B cell (primary cell): ENCODE results near the gene CDC45. TPM values are rescaled to one million over a fixed set of nuclear protein-coding genes. Genes with fewer than 3 reads are reported as not detected.

ENCODE experiments used
- ATAC-seq: fragments of 200-7000 bp; cut with Tn5 transposase; one replicate; pipeline ENCODE4 v1.10.0; 2021; ENCODE audit warnings: low read depth, mild to moderate bottlenecking, moderate number of reproducible peaks, moderate library complexity
- CTCF ChIA-PET: fragments of 350-600 bp; sonication (Branson Sonifier 250); formaldehyde crosslinking; loops from one replicate; lab custom pipeline; 2021; ENCODE audit warnings: antibody characterized with exemption, inconsistent platforms; lab: Charles Lee
- POLR2A ChIA-PET: fragments of 350-600 bp; sonication (Branson Sonifier 250); formaldehyde crosslinking; loops from one replicate; lab custom pipeline; 2021; ENCODE audit warnings: antibody characterized with exemption; lab: Charles Lee
- DNase-seq: peaks from one replicate; pipeline ENCODE4 v3.0.0; 2013
- H2AFZ ChIP-seq: 2 replicates; pipeline ENCODE4 v1.6.1; 2012; ENCODE audit warnings: mild to moderate bottlenecking, low read depth, low read length; ENCODE audit not compliant: insufficient read depth, poor library complexity, severe bottlenecking
- H3K27ac ChIP-seq, 2 donors: 1 replicate in 1 of 2; 2 replicates in 1 of 2; pipeline ENCODE4 v1.5.1; 2012 to 2013; ENCODE audit warnings: low read length in 2 of 2, mild to moderate bottlenecking in 2 of 2, moderate library complexity in 1 of 2
- H3K27me3 ChIP-seq, 4 experiments: fragments of 200-600 bp in 1 of 4; sonication (generic) in 1 of 4; replicated peaks in 1 of 4; 1 replicate in 2 of 4; 2 replicates in 2 of 4; pipeline versions ENCODE4 v1.6.1 to v1.7.0; 2013 to 2016; ENCODE audit warnings: low read length in 3 of 4, mild to moderate bottlenecking in 2 of 4, mixed read lengths in 1 of 4, moderate library complexity in 1 of 4; ENCODE audit not compliant: insufficient read depth in 4 of 4, control insufficient read depth in 3 of 4; ENCODE audit errors: control extremely low read depth in 1 of 4
- H3K36me3 ChIP-seq, 2 experiments: replicated peaks in 1 of 2; 1 replicate in 1 of 2; 2 replicates in 1 of 2; pipeline versions ENCODE4 v1.6.1 to v1.7.1; 2013; ENCODE audit warnings: low read length in 1 of 2; ENCODE audit not compliant: insufficient read depth in 2 of 2, control insufficient read depth in 1 of 2; ENCODE audit errors: control extremely low read depth in 1 of 2, extremely low read depth in 1 of 2
- H3K4me1 ChIP-seq, 2 donors: fragments of 200-600 bp in 1 of 2; sonication (generic) in 1 of 2; 1 replicate in 1 of 2; 2 replicates in 1 of 2; pipeline versions ENCODE4 v1.5.1 to v1.6.1; 2013 to 2017; ENCODE audit warnings: low read length in 2 of 2; ENCODE audit not compliant: control insufficient read depth in 2 of 2, insufficient read depth in 2 of 2
- H3K4me2 ChIP-seq: replicated peaks from 2 replicates; pipeline ENCODE3; 2012; ENCODE audit warnings: mild to moderate bottlenecking, low read depth, low read length; ENCODE audit not compliant: poor library complexity, severe bottlenecking
- H3K4me3 ChIP-seq, 5 experiments: fragments of 200-600 bp in 1 of 5; sonication (generic) in 1 of 5; 1 replicate in 3 of 5; 2 replicates in 2 of 5; pipeline versions ENCODE4 v1.5.1 to v1.7.0; 2011 to 2016; ENCODE audit warnings: low read length in 4 of 5, mild to moderate bottlenecking in 4 of 5, low read depth in 2 of 5, control low read depth in 1 of 5, moderate library complexity in 1 of 5; ENCODE audit not compliant: insufficient read depth in 1 of 5; ENCODE audit errors: control extremely low read depth in 1 of 5, extremely low read depth in 1 of 5
- H3K79me2 ChIP-seq: fragments of 200-600 bp; sonication (generic); one replicate; pipeline ENCODE4 v1.6.0; 2016; ENCODE audit warnings: low read length; ENCODE audit not compliant: control insufficient read depth, insufficient read depth
- H3K9ac ChIP-seq: fragments of 200-600 bp; sonication (generic); 2 replicates; pipeline ENCODE4 v1.6.1; 2017; ENCODE audit warnings: mild to moderate bottlenecking, low read length, moderate library complexity
- H3K9me3 ChIP-seq, 3 donors: one replicate each; pipeline versions ENCODE4 v1.6.1 to v1.7.1; 2013; ENCODE audit warnings: low read length in 2 of 3; ENCODE audit not compliant: control insufficient read depth in 2 of 3, insufficient read depth in 1 of 3; ENCODE audit errors: control extremely low read depth in 1 of 3
- H4K20me1 ChIP-seq: 2 replicates; pipeline ENCODE4 v1.6.0; 2012; ENCODE audit warnings: mild to moderate bottlenecking, low read length; ENCODE audit not compliant: insufficient read depth, control insufficient read depth, poor library complexity, severe bottlenecking
- H3K27ac Mint-ChIP-seq: one replicate; pipeline ENCODE4 v1.8.0; 2021; ENCODE audit warnings: mixed read lengths
- H3K27me3 Mint-ChIP-seq: one replicate; pipeline ENCODE4 v1.8.0; 2021; ENCODE audit warnings: mixed read lengths
- H3K4me1 Mint-ChIP-seq: one replicate; pipeline ENCODE4 v1.8.0; 2021; ENCODE audit warnings: mixed read lengths
- H3K4me3 Mint-ChIP-seq: one replicate; pipeline ENCODE4 v1.8.0; 2021; ENCODE audit warnings: mixed read lengths
- H3K9me3 Mint-ChIP-seq: one replicate; pipeline ENCODE4 v1.8.0; 2022; ENCODE audit warnings: mixed read lengths; ENCODE audit not compliant: insufficient read depth
- EZH2 ChIP-seq: IDR thresholded peaks from 2 replicates; pipeline ENCODE4 v1.6.1; 2012; ENCODE audit warnings: borderline replicate concordance, low read depth, mild to moderate bottlenecking, moderate library complexity, low read length; ENCODE audit not compliant: insufficient read depth, poor library complexity, severe bottlenecking
- WGBS: methylation state at CpG from one replicate; pipeline ENCODE4 v1.1.5; 2013; ENCODE audit warnings: missing lambda C conversion rate; ENCODE audit not compliant: insufficient coverage; 5-methylcytosine and 5-hydroxymethylcytosine counted together
- intact Hi-C: fragments of 100-400 bp; cut with micrococcal nuclease; formaldehyde crosslinking; loops from one replicate; pipeline ENCODE4 v1.10.0; 2022
- polyA plus RNA-seq: library from polyadenylated mRNA; depleted of rRNA; stranded (reverse); fragments of >200 nt; gene quantifications from 2 replicates; pipeline ENCODE4 v1.2.3, GENCODE V29; 2012
- total RNA-seq, 2 donors: library from RNA; stranded (reverse); fragments of 120-200 nt in 1 of 2; gene quantifications; 1 replicate in 1 of 2; 2 replicates in 1 of 2; pipeline versions ENCODE4 v1.2.3 to v1.2.4, GENCODE V29; 2013 to 2022
- TF ChIP-seq, protein P1 (sequence below): fragments of 200-600 bp; IDR thresholded peaks from one replicate; pipeline ENCODE4 v1.8.0; 2022; ENCODE audit warnings: antibody characterized with exemption, mild to moderate bottlenecking

The CDC45 gene
- total and polyA plus RNA-seq, 2 donors (not counting 1 experiment from before 2014, with no cell fraction given) = 0.49 to 1.4 TPM

GRCh38 chr22:19510919-19511341 is 31.2 kb downstream of the CDC45 start:
- no peak for DNase-seq
- WGBS = no CpG with 5 or more reads among the region's 2 CpGs
- H3K9ac ChIP-seq = no peak overlapping the region
- peaks cover 0 to 7% (median 0%) of the 10 kb centered on the region in 3 donors for H3K9me3 ChIP-seq
- no peak for ATAC-seq
- POLR2A ChIA-PET = no interaction called here
- no peaks in the 10 kb centered on the region for H4K20me1 ChIP-seq
- no peaks in the 10 kb centered on the region for H3K27me3 Mint-ChIP-seq
- H3K4me3 Mint-ChIP-seq = no peak overlapping the region
- H3K79me2 ChIP-seq = no peaks in the 10 kb centered on the region
- no peak overlapping the region for H2AFZ ChIP-seq
- CTCF ChIA-PET = no interaction called here
- no peak overlapping the region for H3K27ac Mint-ChIP-seq
- no peaks in the 10 kb centered on the region for H3K36me3 ChIP-seq
- intact Hi-C loops = no loop called here
- no peaks in the 10 kb centered on the region for H3K4me1 Mint-ChIP-seq
- TF ChIP-seq EZH2 = no peak
- TF ChIP-seq, protein P1, sequence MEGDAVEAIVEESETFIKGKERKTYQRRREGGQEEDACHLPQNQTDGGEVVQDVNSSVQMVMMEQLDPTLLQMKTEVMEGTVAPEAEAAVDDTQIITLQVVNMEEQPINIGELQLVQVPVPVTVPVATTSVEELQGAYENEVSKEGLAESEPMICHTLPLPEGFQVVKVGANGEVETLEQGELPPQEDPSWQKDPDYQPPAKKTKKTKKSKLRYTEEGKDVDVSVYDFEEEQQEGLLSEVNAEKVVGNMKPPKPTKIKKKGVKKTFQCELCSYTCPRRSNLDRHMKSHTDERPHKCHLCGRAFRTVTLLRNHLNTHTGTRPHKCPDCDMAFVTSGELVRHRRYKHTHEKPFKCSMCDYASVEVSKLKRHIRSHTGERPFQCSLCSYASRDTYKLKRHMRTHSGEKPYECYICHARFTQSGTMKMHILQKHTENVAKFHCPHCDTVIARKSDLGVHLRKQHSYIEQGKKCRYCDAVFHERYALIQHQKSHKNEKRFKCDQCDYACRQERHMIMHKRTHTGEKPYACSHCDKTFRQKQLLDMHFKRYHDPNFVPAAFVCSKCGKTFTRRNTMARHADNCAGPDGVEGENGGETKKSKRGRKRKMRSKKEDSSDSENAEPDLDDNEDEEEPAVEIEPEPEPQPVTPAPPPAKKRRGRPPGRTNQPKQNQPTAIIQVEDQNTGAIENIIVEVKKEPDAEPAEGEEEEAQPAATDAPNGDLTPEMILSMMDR = no peak
- no peaks in the 10 kb centered on the region for H3K27me3 ChIP-seq
- H3K27ac ChIP-seq = no peak overlapping the region
- H3K4me2 ChIP-seq = no peak overlapping the region
- no peaks in the 10 kb centered on the region for H3K9me3 Mint-ChIP-seq
- no peaks in the 10 kb centered on the region for H3K4me1 ChIP-seq
- H3K4me3 ChIP-seq = no peak overlapping the region

GRCh38 chr22:19513823-19514222 is 34.1 kb downstream of the CDC45 start:
- WGBS = 100% methylated on average over 1 of the region's 2 CpGs
- intact Hi-C loops = no loop called here
- Mint-ChIP-seq H3K4me3 (no peak overlapping the region), H3K9me3 (no peaks in the 10 kb centered on the region), H3K27me3 (no peaks in the 10 kb centered on the region), H3K27ac (no peak overlapping the region), H3K4me1 (no peaks in the 10 kb centered on the region)
- Histone ChIP-seq H3K9me3 (peaks cover 0 to 7% (median 0%) of the 10 kb centered on the region in 3 donors), H3K27me3 (no peaks in the 10 kb centered on the region), H3K4me3 (no peak overlapping the region), H3K36me3 (no peaks in the 10 kb centered on the region), H3K4me2 (no peak overlapping the region), H3K9ac (no peak overlapping the region), H3K27ac (no peak overlapping the region), H3K79me2 (no peaks in the 10 kb centered on the region), H3K4me1 (no peaks in the 10 kb centered on the region), H2AFZ (no peak overlapping the region), H4K20me1 (no peaks in the 10 kb centered on the region)
- ChIA-PET POLR2A (no interaction called here), CTCF (no interaction called here)
- TF ChIP-seq EZH2 = no peak
- TF ChIP-seq, protein P1 = no peak
- no peak for ATAC-seq
- no peak for DNase-seq
